HG03159 (cell line): ENCODE results near the gene PIGV.
A peak's percentile ranks its signal among the peaks of the same experiment; 100 is the strongest.
"Not testable (repeated sequence)": the region's sequence is repeated elsewhere in the genome, so short reads cannot be mapped to it uniquely, and the experiment has no call there.

ENCODE experiments used
- ATAC-seq: cut with Tn5 transposase; IDR thresholded peaks from one replicate; pipeline ENCODE4 v1.9.1; 2021; ENCODE audit warnings: mild to moderate bottlenecking, moderate library complexity; ENCODE audit not compliant: unreplicated experiment

Gene PIGV

DNA sequence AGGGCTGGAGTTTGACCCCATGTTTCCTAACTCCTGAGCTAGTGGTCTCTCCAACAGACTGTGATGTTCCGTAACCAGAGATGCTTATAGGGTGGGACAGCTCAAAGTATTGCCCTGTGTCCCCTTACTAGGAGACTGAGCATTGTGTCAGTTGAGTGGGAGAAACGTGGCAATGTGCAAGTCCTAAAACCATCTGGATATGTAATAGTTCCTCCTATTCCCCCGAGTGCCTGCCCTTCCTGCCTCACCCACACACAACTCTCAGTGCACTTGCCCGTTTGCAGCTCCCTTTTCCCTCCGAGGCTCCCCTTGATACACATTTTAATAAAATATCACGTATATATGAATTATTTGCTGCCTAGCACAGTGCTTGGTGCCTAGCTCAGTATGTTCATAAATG lies 3.4 kb downstream of the PIGV start:
- no peak for ATAC-seq

DNA sequence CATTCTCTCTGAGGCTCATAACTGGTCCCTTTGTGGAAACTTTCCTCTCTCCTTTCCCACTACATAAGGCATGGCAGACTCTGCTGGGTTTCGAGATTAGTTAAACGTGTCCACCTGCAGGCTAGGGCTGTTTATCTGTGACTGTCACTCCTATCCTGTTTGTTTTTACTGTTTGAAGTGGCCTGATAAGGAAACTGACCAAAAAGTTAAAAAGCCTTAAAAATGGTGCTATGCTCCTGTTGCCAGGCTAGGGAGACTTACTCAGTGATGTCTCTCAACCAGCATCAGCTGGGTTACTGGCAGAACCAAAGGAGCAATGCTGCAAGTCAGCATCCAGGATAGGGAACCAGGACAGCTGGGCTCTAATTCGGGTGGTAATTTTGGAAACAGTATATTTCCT lies 3.9 kb downstream of the PIGV start:
- no peak for ATAC-seq

- ATAC-seq, result no peak
Observed at GRCh38 chr1:26792924-26793323, 5.2 kb downstream of the PIGV start.

- no peak for ATAC-seq
Observed at GRCh38 chr1:26794391-26794790, 6.6 kb downstream of the PIGV start.

DNA sequence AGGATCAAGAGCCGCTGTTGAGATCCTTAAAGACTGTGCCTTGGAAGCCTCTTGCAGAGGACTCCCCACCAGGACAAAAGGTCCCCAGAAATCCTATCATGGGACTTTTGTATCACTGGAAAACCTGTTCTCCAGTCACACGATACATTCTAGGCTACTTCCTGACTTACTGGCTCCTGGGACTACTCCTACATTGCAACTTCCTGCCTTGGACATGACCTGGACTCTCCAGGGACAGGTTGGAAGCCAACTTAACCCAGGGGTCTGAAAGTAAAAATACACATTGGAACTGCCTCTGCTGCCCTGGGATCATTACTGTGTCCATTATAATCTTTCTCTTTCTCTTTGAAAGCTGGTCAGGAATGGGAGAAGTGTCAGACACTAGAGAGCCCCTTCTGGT lies 9.9 kb downstream of the PIGV start:
- ATAC-seq, result no peak

GRCh38 chr1:26799479-26800142 lies 11.9 kb downstream of the PIGV start:
- no peak for ATAC-seq

DNA sequence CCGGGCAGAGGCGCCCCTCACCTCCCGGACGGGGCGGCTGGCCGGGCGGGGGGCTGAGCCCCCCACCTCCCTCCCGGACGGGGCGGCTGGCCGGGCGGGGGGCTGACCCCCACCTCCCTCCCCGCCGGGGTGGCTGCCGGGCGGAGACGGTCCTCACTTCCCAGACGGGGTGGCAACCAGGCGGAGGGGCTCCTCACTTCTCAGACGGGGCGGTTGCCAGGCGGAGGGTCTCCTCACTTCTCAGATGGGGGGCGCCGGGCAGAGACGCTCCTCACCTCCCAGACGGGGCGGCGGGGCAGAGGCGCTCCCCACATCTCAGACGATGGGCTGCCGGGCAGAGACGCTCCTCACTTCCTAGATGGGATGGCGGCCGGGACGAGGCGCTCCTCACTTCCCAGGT lies 16.2 kb downstream of the PIGV start:
- ATAC-seq, result not testable (repeated sequence)

DNA sequence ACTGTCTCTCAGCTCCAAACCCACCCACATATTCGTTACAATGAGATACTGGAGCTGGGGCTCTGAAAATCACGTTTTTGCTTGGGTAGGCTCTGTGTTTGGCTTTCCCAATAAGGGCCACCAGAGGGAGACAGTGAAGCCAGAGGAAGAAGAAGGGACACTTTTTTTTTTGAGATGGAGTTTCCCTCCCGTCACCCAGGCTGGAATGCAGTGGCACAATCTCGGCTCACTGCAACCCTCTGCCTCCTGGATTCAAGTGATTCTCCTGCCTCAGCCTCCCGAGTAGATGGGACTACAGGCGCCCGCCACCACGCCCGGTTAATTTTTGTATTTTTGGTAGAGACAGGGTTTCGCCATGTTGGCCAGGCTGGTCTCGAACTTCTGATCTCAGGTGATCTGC lies 22.4 kb downstream of the PIGV start:
- ATAC-seq, result not testable (repeated sequence)

DNA sequence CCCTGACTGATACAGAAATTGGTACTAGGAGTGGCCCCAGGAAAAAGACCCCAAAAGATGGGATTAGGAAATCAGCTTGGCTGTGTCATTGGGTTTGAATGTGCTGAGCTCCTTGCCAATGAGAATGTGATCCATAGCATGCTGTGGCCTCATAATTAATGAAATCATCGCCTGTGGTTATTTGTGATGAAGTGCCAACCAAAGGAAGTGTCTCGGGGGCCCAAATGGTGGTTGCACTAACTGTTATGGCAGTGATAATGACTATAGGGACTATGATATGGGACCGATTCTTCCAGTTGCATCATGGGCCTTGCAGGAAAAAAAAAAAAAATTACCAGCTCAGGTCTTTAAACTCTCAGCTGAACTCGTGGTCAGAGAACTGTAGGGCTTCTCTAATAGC lies 23.3 kb downstream of the PIGV start:
- no peak for ATAC-seq

DNA sequence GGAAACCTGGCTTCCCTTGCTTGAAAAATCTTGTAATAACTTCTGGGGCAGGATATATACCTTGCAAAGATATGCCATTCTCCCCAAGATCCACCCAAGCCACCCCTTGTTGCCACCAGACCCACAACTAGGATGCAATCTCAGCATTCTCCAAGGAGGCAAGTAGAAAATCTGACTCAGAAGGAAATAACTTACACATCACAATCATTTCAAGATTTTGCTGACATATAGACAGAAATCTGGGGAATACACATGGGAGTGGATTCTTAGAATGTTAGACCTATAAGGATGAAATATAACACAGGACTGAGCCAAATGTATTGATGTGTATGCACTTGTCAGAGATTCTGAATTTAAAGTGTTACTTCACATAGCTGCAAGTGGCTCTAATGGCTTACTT lies 24.0 kb downstream of the PIGV start:
- ATAC-seq, result no peak

- ATAC-seq, result no peak
Observed at GRCh38 chr1:26814377-26814776, 26.6 kb downstream of the PIGV start.

DNA sequence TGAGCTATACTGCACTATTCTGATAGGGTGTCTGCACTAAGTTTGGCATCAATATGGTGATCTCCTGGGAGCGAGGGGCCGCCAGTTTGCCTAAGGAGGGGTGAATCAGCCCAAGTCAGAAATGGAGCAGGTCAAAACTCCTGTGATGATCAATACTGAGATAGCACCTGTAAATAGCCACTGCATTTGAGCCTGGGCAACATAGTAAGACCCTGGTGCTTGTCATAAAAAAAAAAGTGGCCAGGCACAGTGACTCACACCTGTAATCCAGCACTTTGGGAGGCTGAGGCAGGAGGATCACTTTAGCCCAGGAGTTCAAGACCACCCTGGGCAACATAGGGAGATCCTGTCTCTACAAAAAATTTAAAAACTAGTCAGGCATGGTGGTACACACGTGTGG lies 27.1 kb downstream of the PIGV start:
- ATAC-seq, result no peak

GRCh38 chr1:26820784-26821269 lies 33.1 kb downstream of the PIGV start:
- ATAC-seq, result peak; percentile 93

DNA sequence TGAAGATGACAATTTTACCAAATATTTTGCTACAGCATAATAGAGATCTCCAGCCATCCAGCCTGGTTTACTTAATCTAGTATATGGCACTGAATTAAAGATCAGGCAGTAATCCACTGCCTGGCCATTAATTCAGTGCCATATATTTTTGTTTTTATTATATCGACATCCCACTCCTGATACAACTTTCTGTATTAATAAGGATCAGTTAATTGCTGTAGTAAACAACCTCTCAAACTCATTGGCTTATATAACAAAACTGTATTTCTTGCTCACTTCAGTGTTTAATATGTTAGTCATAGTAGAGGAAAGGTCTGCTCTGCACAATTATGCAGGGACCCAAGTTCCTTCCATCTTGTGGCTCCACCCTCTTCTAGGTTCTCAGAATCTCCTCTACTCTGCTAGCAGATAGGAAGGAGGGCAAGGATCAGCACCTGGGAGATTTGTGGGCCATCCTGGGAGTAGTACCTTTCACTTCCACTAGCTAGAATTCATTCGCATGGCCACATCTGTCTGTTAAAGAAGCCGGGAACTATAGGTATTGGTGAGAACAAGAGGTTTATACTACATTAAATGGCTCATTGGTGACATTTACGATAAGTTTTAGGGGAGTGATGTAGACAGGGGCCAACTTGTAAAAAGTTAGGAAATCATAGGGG lies 35.1 kb downstream of the PIGV start:
- no peak for ATAC-seq

DNA sequence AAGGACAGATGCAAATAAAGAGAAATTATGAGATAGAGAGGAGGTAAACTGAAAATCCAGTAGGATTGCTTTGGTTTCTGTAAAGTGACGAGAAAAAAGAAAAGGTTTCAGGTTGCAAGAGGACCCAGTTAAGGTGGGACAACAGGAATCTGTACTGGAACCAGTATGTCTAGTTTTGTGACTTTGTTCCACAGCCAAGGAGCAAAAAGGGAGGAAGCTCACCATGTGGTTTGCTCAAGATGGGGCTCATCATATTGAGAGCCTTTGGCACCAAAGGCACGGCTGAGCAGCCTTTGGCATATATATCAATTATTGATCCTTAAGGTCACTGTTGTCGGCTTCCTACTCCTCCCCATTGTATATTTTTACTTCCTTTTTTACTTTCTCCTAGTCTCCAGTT lies 37.0 kb downstream of the PIGV start:
- ATAC-seq, result no peak

DNA sequence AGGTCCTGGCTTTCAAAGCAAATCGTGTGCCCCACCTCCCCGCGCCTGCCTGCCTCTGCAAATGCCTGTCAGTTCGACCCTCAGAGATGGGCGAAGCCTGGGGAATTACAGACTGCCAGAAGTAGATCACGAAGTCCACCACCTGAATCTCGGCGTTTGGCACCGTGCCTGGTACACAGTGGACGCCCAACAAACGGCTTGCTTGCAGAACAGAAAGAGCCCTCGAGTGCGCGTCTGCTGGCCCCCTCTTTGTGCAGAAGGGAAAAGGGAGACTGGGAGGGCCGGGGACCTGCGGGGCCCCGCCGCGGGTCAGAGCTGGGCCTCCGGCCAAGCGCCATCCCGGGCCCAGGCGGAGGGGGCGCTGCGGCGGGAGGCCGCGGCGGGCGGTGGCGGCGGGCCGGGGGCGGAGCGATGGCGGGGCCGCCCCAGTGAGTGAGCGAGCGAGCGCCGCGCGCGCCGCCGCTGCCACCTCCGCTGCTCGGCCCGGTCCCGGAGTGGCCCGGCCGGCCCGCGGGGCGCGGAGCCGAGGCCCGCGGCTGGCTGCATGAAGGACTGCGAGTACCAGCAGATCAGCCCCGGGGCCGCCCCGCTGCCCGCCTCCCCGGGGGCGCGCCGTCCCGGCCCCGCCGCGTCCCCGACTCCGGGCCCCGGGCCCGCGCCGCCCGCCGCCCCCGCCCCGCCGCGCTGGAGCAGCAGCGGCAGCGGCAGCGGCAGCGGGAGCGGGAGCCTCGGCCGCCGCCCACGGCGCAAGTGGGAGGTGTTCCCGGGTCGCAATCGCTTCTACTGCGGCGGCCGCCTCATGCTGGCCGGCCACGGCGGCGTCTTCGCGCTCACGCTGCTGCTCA lies 38.7 kb downstream of the PIGV start, which contains the start of gene ZDHHC18:
TSS of gene ZDHHC18 (plus strand) at position 428 of the 845 bp plus-strand sequence. CDS start at position 545, 117 bp downstream.
- ATAC-seq, result peak; percentile 74

GRCh38 chr1:26827106-26827604 lies 39.4 kb downstream of the PIGV start:
- no peak for ATAC-seq

DNA sequence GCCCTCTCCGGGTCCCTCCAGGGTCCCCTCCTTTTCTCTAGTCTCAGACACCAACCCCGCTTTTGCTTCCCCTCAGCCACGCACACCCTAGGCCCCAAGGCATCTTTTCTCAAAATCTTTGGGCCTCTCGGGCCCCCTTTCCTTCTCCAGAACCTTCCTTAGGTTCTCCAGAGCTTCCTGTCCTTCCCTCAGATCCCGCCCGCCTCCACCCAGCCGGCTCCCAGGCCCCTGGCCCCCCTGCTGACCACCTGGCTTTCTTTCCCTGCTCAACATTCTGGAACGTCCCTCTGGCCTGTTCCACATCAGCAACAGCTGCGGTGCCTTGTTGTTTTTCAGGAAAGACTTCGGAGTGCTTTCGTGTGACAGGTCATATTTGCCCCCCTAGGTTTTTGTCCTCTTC lies 39.9 kb downstream of the PIGV start:
- ATAC-seq, result no peak

DNA sequence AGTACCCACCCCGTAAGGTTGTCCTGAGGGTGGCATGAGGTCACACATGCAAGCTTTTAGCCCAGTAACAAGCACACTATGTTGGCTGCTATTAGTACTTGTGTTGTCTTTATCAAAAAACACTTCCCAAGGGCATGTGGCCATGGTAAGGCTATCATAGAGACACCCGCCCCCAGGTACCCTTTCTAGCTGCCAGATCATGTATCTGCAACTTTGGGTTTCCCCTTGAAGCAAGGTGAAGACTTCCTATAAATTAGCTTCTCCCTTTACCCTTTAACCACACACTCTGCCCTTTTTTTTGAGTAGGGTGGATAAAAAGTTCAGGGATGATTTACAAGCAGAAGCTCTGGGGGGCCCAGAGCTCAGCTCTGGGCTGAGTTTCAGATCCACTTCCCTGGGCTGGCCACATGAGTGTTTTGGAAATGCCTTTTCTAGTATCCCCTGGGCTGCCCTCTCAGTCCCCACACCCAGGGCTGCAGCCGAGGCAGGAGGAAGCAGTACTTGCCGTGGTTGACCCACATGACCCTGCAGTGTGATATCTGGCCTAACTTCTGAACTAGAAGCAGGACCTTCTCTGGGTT lies 40.8 kb downstream of the PIGV start:
- ATAC-seq, result no peak

- no peak for ATAC-seq
Observed at GRCh38 chr1:26829184-26829911, 41.6 kb downstream of the PIGV start.
